ENCODE results near the gene FEZF1.

Gene FEZF1

DNA sequence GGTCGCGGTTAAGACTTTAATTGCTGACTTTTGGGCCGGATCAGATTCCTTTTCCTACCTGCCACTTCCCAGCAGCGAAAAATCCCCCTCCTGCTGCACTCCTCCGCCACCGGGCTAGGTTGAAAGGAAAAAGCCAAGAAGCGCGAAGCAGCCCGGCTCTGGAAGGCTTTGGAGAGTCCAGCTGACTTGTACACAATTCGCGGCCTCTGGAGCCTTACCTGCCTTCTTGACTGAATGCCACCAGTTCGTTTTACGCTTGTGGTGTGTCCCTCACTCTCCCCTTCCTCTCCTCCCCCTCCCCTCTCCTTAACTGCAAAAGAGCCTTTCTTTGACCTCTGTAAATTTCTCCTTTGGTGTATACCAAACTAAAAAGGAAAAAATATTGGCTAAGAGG, 2.7 kb upstream of the FEZF1 start:
- H3K27ac ChIP-seq (ENCODE audit: low read depth in 2 of 2, low read length in 2 of 2) = no peak overlapping the region
- H3K4me1 ChIP-seq (ENCODE audit: control insufficient read depth in 2 of 2, insufficient read depth in 2 of 2, low read length in 2 of 2) = peaks cover 7 to 9% of the 10 kb centered on the region in 2 donors
- peaks cover 77 to 91% of the 10 kb centered on the region in 2 donors for H3K27me3 ChIP-seq (ENCODE audit: control insufficient read depth in 2 of 2, insufficient read depth in 2 of 2, low read length in 2 of 2)
- no peak overlapping the region for H3K9ac ChIP-seq (ENCODE audit: low read depth in 1 of 2, low read length in 2 of 2)
- H3K4me3 ChIP-seq (ENCODE audit: low read length in 2 of 2) = no peak overlapping the region
- H3K9me3 ChIP-seq (ENCODE audit: control insufficient read depth in 2 of 2, low read length in 2 of 2) = peaks cover 0 to 2% of the 10 kb centered on the region in 2 donors
- H3K36me3 ChIP-seq (ENCODE audit: control insufficient read depth in 2 of 2, insufficient read depth in 2 of 2, low read length in 2 of 2) = no peaks in the 10 kb centered on the region

DNA sequence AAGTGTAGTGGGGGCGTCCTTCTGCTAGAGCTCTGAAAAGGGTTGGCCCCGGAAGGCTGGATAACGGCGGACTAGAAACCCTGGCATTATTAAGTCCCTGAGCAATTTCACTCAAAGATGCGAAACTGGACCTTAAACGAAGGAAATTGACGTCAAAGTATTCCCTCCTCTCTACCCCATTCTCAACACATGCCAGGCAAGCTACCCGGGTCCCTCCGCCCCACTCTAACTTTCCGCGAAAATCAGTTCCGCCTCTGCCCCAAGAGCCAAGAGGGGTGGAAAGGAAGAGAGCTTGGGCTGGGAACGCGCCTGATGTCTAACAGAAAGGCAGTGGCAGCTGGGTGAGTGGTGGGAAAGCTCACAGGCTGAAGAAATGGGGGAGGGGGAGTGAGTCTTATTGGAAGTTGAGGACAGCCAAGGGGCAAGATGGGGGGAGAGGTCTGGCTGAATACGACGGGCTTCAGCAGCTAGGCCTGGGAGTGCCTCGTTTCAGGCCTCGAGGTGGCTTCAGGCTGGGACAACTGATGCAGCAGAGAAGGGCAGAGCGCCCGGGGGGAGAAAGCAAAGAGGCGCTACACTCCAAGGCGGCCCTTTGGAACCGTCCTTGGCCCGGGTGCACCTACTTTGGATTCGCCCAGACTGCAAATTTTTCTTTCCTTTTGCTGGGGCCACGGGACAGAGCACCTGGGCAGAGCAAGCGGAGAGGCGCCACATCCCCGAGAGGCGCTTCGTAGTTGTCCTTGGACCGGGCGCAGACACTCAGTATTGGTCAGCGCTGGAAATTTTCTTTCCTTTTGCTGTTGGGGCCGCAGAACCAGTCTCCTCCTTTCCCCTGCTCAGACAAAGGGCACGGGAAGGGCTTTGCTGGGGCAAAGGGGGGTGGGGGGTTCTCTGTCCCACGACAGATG, 2.0 kb upstream of the FEZF1 start:
- Histone ChIP-seq H3K4me1 (ENCODE audit: control insufficient read depth in 2 of 2, insufficient read depth in 2 of 2, low read length in 2 of 2) (peaks cover 9% of the 10 kb centered on the region in 2 donors), H3K36me3 (ENCODE audit: control insufficient read depth in 2 of 2, insufficient read depth in 2 of 2, low read length in 2 of 2) (no peaks in the 10 kb centered on the region), H3K9ac (ENCODE audit: low read depth in 1 of 2, low read length in 2 of 2) (no peak overlapping the region)

DNA sequence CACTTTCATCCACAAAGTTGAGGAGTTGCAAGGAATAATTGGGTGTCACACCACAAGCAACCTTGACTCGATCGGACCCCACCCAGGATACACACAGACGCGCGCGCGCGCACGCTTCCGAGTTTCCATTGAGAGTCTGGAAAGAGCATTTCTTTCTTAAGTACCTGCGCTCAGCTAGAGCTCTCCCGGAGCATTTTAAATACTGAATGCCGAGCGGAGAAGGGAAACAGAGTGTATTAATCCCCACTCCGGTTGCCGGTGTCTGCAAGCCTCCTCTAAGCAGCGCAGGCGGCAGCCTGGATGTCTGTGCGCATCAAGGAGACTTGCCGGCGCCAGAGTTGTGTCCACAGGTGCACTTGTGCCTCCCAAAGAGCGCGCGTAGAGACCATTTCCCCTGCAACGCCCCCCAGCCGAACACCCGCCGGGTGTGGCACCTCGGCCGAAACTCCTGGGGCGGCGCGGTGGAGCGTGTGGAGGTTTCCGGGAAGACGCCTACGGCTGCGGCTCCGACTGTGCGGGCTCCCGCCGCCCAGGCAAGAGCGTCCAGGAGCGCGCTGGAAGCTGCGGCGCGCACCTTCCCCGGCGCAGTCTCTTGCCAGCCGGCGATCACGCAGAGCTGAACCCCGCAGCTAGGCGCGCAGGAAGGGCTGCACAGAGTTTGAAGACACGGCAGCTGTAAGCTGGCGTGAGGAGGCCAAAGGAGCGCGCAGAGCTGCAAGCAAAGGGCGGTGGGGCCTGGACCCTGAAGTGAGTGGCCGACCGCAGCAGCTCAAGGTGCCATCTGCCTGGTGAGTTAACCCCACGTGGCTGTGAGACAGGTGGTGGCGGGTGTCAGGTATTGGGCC, 1.1 kb upstream of the FEZF1 start:
- peaks cover 9% of the 10 kb centered on the region in 2 donors for H3K4me1 ChIP-seq (ENCODE audit: control insufficient read depth in 2 of 2, insufficient read depth in 2 of 2, low read length in 2 of 2)
- H3K4me3 ChIP-seq (ENCODE audit: low read length in 2 of 2) = peak overlapping the region; percentile 54 to 60

More for the DNA sequence above, 2.0 kb upstream of the FEZF1 start:
- H3K27me3 ChIP-seq (ENCODE audit: control insufficient read depth in 2 of 2, insufficient read depth in 2 of 2, low read length in 2 of 2) = peaks cover 75 to 91% of the 10 kb centered on the region in 2 donors
- no peak overlapping the region for H3K27ac ChIP-seq (ENCODE audit: low read depth in 2 of 2, low read length in 2 of 2)
- H3K9me3 ChIP-seq (ENCODE audit: control insufficient read depth in 2 of 2, low read length in 2 of 2) = peaks cover 0 to 2% of the 10 kb centered on the region in 2 donors
- H3K4me3 ChIP-seq (ENCODE audit: low read length in 2 of 2) = no peak overlapping the region

GRCh38 chr7:122304996-122305421, 459 bp upstream of the FEZF1 start:
- Histone ChIP-seq H3K27ac (ENCODE audit: low read depth in 2 of 2, low read length in 2 of 2) (no peak overlapping the region), H3K4me1 (ENCODE audit: control insufficient read depth in 2 of 2, insufficient read depth in 2 of 2, low read length in 2 of 2) (peaks cover 6 to 9% of the 10 kb centered on the region in 2 donors), H3K27me3 (ENCODE audit: control insufficient read depth in 2 of 2, insufficient read depth in 2 of 2, low read length in 2 of 2) (peaks cover 73 to 89% of the 10 kb centered on the region in 2 donors)

More for the DNA sequence above, 1.1 kb upstream of the FEZF1 start:
- H3K9ac ChIP-seq (ENCODE audit: low read depth in 1 of 2, low read length in 2 of 2) = no peak overlapping the region
- peaks cover 0 to 2% of the 10 kb centered on the region in 2 donors for H3K9me3 ChIP-seq (ENCODE audit: control insufficient read depth in 2 of 2, low read length in 2 of 2)
- no peaks in the 10 kb centered on the region for H3K36me3 ChIP-seq (ENCODE audit: control insufficient read depth in 2 of 2, insufficient read depth in 2 of 2, low read length in 2 of 2)
- H3K27ac ChIP-seq (ENCODE audit: low read depth in 2 of 2, low read length in 2 of 2) = no peak overlapping the region
- peaks cover 72 to 90% of the 10 kb centered on the region in 2 donors for H3K27me3 ChIP-seq (ENCODE audit: control insufficient read depth in 2 of 2, insufficient read depth in 2 of 2, low read length in 2 of 2)

GRCh38 chr7:122303531-122304318, 825 bp downstream of the FEZF1 start:
- H3K9me3 ChIP-seq (ENCODE audit: control insufficient read depth in 2 of 2, low read length in 2 of 2) = peaks cover 0 to 2% of the 10 kb centered on the region in 2 donors
- H3K4me1 ChIP-seq (ENCODE audit: control insufficient read depth in 2 of 2, insufficient read depth in 2 of 2, low read length in 2 of 2) = peaks cover 6 to 9% of the 10 kb centered on the region in 2 donors
- H3K4me3 ChIP-seq (ENCODE audit: low read length in 2 of 2) = no peak overlapping the region
- peaks cover 71 to 85% of the 10 kb centered on the region in 2 donors for H3K27me3 ChIP-seq (ENCODE audit: control insufficient read depth in 2 of 2, insufficient read depth in 2 of 2, low read length in 2 of 2)
- no peaks in the 10 kb centered on the region for H3K36me3 ChIP-seq (ENCODE audit: control insufficient read depth in 2 of 2, insufficient read depth in 2 of 2, low read length in 2 of 2)
- H3K27ac ChIP-seq (ENCODE audit: low read depth in 2 of 2, low read length in 2 of 2) = no peak overlapping the region
- no peak overlapping the region for H3K9ac ChIP-seq (ENCODE audit: low read depth in 1 of 2, low read length in 2 of 2)

More at GRCh38 chr7:122304996-122305421, 459 bp upstream of the FEZF1 start:
- Histone ChIP-seq H3K9ac (ENCODE audit: low read depth in 1 of 2, low read length in 2 of 2) (no peak overlapping the region), H3K36me3 (ENCODE audit: control insufficient read depth in 2 of 2, insufficient read depth in 2 of 2, low read length in 2 of 2) (no peaks in the 10 kb centered on the region), H3K4me3 (ENCODE audit: low read length in 2 of 2) (peak overlapping the region; percentile 54 to 60), H3K9me3 (ENCODE audit: control insufficient read depth in 2 of 2, low read length in 2 of 2) (peaks cover 0 to 2% of the 10 kb centered on the region in 2 donors)

DNA sequence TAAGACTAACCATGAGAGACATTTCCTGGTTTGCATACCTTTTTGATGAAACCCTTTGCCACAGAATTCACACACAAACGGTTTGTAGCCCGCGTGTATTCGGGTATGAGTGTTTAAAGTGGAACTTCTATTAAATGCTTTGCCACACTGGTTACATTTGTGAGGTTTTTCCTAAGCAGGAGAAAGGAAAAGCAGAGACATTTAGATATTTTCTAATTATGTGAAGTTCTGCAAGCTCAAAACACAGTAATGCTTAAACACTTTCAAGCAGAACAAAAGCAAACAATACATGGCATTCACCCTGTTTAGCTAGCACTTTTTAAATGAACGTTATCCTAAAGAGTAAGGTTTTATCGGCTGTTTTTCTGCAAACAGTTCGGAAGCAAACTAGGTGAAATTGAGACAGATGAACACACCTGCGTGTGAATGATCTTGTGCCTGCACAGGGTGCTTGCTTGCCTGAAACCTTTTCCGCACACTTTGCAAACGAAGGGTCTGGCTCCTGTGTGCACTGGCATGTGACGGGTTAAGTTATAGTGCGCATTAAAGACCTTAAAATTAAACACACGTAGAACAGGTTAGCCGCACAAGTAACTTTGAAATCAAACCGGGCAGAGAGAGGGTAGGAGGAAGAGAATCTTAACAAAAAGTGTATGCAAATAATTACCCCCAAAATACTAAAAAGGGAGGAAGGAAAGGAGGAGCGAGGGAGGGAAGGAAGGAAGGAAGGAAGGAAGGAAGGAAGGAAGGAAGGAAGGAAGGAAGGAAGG, 1.6 kb downstream of the FEZF1 start:
- Histone ChIP-seq H3K4me1 (ENCODE audit: control insufficient read depth in 2 of 2, insufficient read depth in 2 of 2, low read length in 2 of 2) (peaks cover 6 to 9% of the 10 kb centered on the region in 2 donors), H3K4me3 (ENCODE audit: low read length in 2 of 2) (no peak overlapping the region), H3K9ac (ENCODE audit: low read depth in 1 of 2, low read length in 2 of 2) (no peak overlapping the region), H3K9me3 (ENCODE audit: control insufficient read depth in 2 of 2, low read length in 2 of 2) (peaks cover 0 to 2% of the 10 kb centered on the region in 2 donors), H3K36me3 (ENCODE audit: control insufficient read depth in 2 of 2, insufficient read depth in 2 of 2, low read length in 2 of 2) (no peaks in the 10 kb centered on the region), H3K27ac (ENCODE audit: low read depth in 2 of 2, low read length in 2 of 2) (no peak overlapping the region), H3K27me3 (ENCODE audit: control insufficient read depth in 2 of 2, insufficient read depth in 2 of 2, low read length in 2 of 2) (peaks cover 71 to 82% of the 10 kb centered on the region in 2 donors)

GRCh38 chr7:122301858-122302760, 2.4 kb downstream of the FEZF1 start:
- Histone ChIP-seq H3K9ac (ENCODE audit: low read depth in 1 of 2, low read length in 2 of 2) (no peak overlapping the region), H3K9me3 (ENCODE audit: control insufficient read depth in 2 of 2, low read length in 2 of 2) (peaks cover 0 to 2% of the 10 kb centered on the region in 2 donors), H3K4me3 (ENCODE audit: low read length in 2 of 2) (no peak overlapping the region), H3K27ac (ENCODE audit: low read depth in 2 of 2, low read length in 2 of 2) (no peak overlapping the region), H3K36me3 (ENCODE audit: control insufficient read depth in 2 of 2, insufficient read depth in 2 of 2, low read length in 2 of 2) (no peaks in the 10 kb centered on the region), H3K4me1 (ENCODE audit: control insufficient read depth in 2 of 2, insufficient read depth in 2 of 2, low read length in 2 of 2) (peaks cover 6 to 9% of the 10 kb centered on the region in 2 donors), H3K27me3 (ENCODE audit: control insufficient read depth in 2 of 2, insufficient read depth in 2 of 2, low read length in 2 of 2) (peaks cover 68 to 73% of the 10 kb centered on the region in 2 donors)

GRCh38 chr7:122300956-122301833, 3.4 kb downstream of the FEZF1 start:
- Histone ChIP-seq H3K27me3 (ENCODE audit: control insufficient read depth in 2 of 2, insufficient read depth in 2 of 2, low read length in 2 of 2) (peaks cover 59 to 65% of the 10 kb centered on the region in 2 donors), H3K9ac (ENCODE audit: low read depth in 1 of 2, low read length in 2 of 2) (no peak overlapping the region), H3K4me3 (ENCODE audit: low read length in 2 of 2) (no peak overlapping the region)

More at GRCh38 chr7:122300956-122301833, 3.4 kb downstream of the FEZF1 start:
- Histone ChIP-seq H3K9me3 (ENCODE audit: control insufficient read depth in 2 of 2, low read length in 2 of 2) (peaks cover 0 to 2% of the 10 kb centered on the region in 2 donors), H3K27ac (ENCODE audit: low read depth in 2 of 2, low read length in 2 of 2) (no peak overlapping the region), H3K36me3 (ENCODE audit: control insufficient read depth in 2 of 2, insufficient read depth in 2 of 2, low read length in 2 of 2) (no peaks in the 10 kb centered on the region), H3K4me1 (ENCODE audit: control insufficient read depth in 2 of 2, insufficient read depth in 2 of 2, low read length in 2 of 2) (peaks cover 6 to 9% of the 10 kb centered on the region in 2 donors)
